ENCODE data around the gene RIMBP2. TPM values are rescaled to one million over a fixed set of nuclear protein-coding genes. Genes with fewer than 3 reads are reported as not detected.

The RIMBP2 gene
- total RNA-seq, 3 donors from 2014 or later: 2.3 to 5.9 (median 5.4) TPM

GRCh38 chr12:130620756-130621155, 95.3 kb downstream of the RIMBP2 start:
- ATAC-seq (no peak), DNase-seq (no peak)
- H3K9me3 ChIP-seq: no peaks in the 10 kb centered on the region
- H3K4me1 ChIP-seq (ENCODE audit: low read depth): no peaks in the 10 kb centered on the region
- H3K4me3 ChIP-seq: no peak overlapping the region
- intact Hi-C loops (cut with DNase I, micrococcal nuclease): no loop called here
- TF ChIP-seq CTCF (IDR thresholded peaks at IDR 0.05): no peak
- H3K36me3 ChIP-seq (ENCODE audit: low read depth): no peaks in the 10 kb centered on the region

- no peak for ATAC-seq
- TF ChIP-seq CTCF (IDR thresholded peaks at IDR 0.05): no peak
Measured at GRCh38 chr12:130620281-130620680, 95.8 kb downstream of the RIMBP2 start.

DNA sequence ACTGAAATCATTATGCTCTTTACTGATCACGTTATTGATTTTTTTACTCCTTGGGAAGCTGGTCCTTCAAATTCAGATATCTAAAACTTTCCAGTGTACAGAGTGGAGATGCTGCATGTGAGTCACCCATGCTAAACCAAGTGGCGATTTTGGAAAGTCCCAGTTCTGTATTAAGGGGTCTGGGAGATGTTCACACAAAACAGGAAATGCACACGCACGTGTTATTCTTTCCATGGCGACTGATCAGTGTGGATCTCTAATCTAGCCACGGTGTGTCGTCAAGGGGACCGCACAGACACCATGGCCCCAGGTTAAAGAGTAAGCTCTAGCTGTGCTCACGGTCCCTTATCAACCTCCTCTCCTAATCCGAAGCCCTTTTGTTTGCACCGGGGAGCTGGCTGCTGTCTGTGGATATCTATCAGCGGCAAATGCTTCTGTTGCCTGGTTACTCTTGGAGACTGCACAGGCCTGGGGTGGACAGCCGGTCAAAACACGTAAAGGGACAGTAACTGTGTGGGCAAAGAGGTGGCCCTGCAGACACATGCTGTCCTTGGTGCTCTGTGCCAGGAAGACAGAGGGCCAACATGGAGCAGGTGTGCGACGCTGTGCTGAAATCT, 96.6 kb downstream of the RIMBP2 start:
- H3K4me3 ChIP-seq: no peak overlapping the region
- H3K36me3 ChIP-seq (ENCODE audit: low read depth): no peaks in the 10 kb centered on the region
- DNase-seq (no peak), ATAC-seq (no peak)
- H3K4me1 ChIP-seq (ENCODE audit: low read depth): no peaks in the 10 kb centered on the region
- no peaks in the 10 kb centered on the region for H3K9me3 ChIP-seq
- no peak for TF ChIP-seq CTCF (IDR thresholded peaks at IDR 0.05)
- intact Hi-C loops (cut with DNase I, micrococcal nuclease): no loop called here

More at GRCh38 chr12:130620281-130620680, 95.8 kb downstream of the RIMBP2 start:
- Histone ChIP-seq H3K36me3 (ENCODE audit: low read depth) (no peaks in the 10 kb centered on the region), H3K9me3 (no peaks in the 10 kb centered on the region), H3K4me1 (ENCODE audit: low read depth) (no peaks in the 10 kb centered on the region), H3K4me3 (no peak overlapping the region)
- intact Hi-C loops (cut with DNase I, micrococcal nuclease): no loop called here
- no peak for DNase-seq

DNA sequence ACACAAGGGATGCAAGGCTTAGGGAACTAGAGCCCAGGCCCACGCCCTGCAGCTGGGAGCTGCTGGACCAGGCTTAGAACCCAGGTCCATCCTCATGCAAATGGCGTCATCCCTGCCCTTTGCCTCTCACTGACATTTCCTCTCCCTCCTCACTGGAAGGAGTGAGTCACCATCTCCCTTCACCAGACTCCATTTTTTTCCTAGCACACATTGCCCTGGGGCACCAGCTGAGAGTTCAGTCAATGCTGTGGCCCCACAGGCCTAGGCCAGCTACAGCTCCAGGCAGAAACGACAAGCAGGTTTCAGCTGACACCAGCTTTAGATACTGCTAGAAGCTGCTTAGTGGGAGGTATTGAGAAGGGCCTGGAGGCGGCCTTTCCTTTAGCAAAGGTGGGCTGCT, 98.9 kb downstream of the RIMBP2 start:
- Histone ChIP-seq H3K36me3 (ENCODE audit: low read depth) (no peaks in the 10 kb centered on the region), H3K4me1 (ENCODE audit: low read depth) (no peaks in the 10 kb centered on the region), H3K4me3 (no peak overlapping the region), H3K9me3 (no peaks in the 10 kb centered on the region)
- ATAC-seq (no peak), DNase-seq (no peak)
- no peak for TF ChIP-seq CTCF (IDR thresholded peaks at IDR 0.05)
- intact Hi-C loops (cut with DNase I, micrococcal nuclease): no loop called here

GRCh38 chr12:130615861-130616345, 100.2 kb downstream of the RIMBP2 start:
- Histone ChIP-seq H3K36me3 (ENCODE audit: low read depth) (no peaks in the 10 kb centered on the region), H3K4me3 (no peak overlapping the region), H3K4me1 (ENCODE audit: low read depth) (no peaks in the 10 kb centered on the region), H3K9me3 (no peaks in the 10 kb centered on the region)
- intact Hi-C loops (cut with DNase I, micrococcal nuclease): no loop called here
- DNase-seq: no peak
- no peak for TF ChIP-seq CTCF (IDR thresholded peaks at IDR 0.05)
- no peak for ATAC-seq

DNA sequence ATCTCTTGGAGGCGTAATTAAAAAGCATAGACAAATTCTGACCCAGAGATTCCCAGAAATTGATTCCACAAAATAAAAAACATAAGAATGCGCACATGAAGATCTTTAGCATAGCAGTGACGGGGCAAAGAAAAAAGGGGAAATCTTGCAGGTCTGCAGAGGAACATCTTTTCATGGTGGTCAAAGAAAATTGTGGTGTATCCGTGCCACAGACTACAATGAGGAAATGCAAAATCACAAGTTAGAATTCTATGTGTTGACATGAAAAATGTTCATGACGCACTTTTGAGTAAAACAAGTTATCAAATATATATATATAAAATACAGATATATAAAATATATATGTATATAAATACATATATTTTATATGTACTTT, 101.6 kb downstream of the RIMBP2 start:
- Histone ChIP-seq H3K4me1 (ENCODE audit: low read depth) (no peaks in the 10 kb centered on the region), H3K4me3 (no peak overlapping the region), H3K36me3 (ENCODE audit: low read depth) (no peaks in the 10 kb centered on the region), H3K9me3 (no peaks in the 10 kb centered on the region)
- TF ChIP-seq CTCF (IDR thresholded peaks at IDR 0.05): no peak
- ATAC-seq (no peak), DNase-seq (no peak)
- intact Hi-C loops (cut with DNase I, micrococcal nuclease): no loop called here

Data from mucosa of descending colon (tissue), 3 donors.